Right lung (tissue), 10 donors: ENCODE results near the gene FNBP1. TPM values are rescaled to one million over a fixed set of nuclear protein-coding genes. Genes with fewer than 3 reads are reported as not detected.

Experiments used
- DNase-seq, 2 donors: peaks; one replicate each; pipeline ENCODE4 v3.0.0-alpha.2; 2013
- long read RNA-seq, 8 donors: transcript quantifications; one replicate each; lab custom pipeline, GENCODE V29; 2026
- polyA plus RNA-seq, 5 donors: library from polyadenylated mRNA; unstranded; fragments of 120-200 nt; gene quantifications; one replicate each; pipeline versions ENCODE4 v1.2.1 to v1.2.3, GENCODE V29; 2013; ENCODE audit warnings: inconsistent platforms in 1 of 5, low replicate concordance in 1 of 5; ENCODE audit not compliant: insufficient read length in 5 of 5, insufficient read depth in 1 of 5

FNBP1 gene
- polyA plus RNA-seq: 10 to 100 TPM; 30.2 to 35.9 (median 33.6) TPM
- long read RNA-seq, donor 1, full-length matches to known transcripts: 2 of 2 reads
- long read RNA-seq, donor 1, partial matches to known transcripts: 0 of 2 reads
- long read RNA-seq, donor 1, other reads (novel, unspliced or antisense): 0 of 2 reads
- long read RNA-seq, donor 2, partial matches to known transcripts: 0 of 1 reads
- long read RNA-seq, donor 2, other reads (novel, unspliced or antisense): 0 of 1 reads
- long read RNA-seq, donor 3: 0 reads
- long read RNA-seq, donor 4: 0 reads
- long read RNA-seq, donor 5, partial matches to known transcripts: 32 of 50 reads
- long read RNA-seq, donor 5, other reads (novel, unspliced or antisense): 18 of 50 reads
- long read RNA-seq, donor 6: 0 reads
- long read RNA-seq, donor 7, full-length matches to known transcripts: 1 of 1 reads
- long read RNA-seq, donor 7, partial matches to known transcripts: 0 of 1 reads
- long read RNA-seq, donor 7, other reads (novel, unspliced or antisense): 0 of 1 reads
- long read RNA-seq, donor 8: 0 reads

DNA sequence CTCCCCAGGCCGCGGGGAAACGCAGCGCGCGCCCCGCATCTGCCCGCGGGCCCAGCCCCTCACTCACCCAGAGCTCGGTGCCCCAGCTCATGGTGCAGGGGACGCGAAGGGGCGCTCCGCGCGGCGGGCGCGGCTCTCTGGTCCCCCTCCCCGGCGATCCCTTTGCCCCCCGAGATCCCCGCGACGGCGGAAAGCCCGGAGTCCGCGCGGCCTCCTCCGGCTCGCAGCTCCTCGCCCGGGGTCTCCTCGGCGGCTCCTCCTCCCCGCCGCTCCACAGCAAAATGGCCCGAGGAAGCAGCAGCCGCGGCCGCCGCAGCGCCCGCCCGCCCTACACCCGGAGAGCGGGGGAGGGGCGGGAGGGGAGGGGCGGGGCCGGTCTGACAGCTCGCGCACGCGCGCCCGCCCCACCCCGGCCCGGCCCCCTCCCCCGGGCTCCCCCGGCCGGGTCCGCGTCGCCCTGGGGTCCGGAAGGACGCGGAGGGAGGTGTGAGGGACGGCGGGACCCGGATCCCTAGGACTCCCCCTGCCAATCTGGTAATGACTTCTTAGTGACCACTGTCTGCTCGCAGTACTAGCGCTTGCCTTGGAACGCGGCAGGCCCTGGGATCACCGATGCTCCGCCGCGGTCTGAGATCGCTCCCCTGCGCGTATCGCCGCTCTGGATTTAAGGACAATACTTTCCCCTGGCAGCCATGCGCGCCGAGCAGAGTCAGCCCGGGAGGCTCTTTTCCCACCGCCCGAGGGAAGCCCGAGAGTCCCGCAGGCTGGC lies at the start of gene FNBP1:
TSS of gene FNBP1 (minus strand) at position 305 of the 769 bp plus-strand sequence. CDS start at position 91, 214 bp downstream.
- DNase-seq: peak; percentile 78 to 83

DNA sequence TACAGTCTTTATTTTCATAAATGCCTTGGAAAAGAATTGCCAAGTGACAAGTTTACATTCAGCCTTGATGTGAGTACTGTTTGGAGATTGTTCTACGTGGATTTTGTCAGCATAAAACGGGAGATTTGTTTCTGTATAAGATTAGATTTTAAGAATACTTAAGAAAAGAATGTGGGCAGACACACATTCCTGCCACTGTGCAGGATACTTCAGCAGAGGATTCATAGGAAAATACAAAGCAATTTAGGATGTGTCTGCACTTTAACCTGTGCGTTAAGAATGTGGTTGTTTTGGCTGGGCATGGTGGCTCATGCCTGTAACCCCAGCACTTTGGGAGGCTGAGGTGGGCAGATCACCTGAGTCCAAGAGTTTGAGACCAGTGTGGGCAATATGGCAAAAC lies 47.9 kb upstream of the FNBP1 start:
- DNase-seq: no peak

DNA sequence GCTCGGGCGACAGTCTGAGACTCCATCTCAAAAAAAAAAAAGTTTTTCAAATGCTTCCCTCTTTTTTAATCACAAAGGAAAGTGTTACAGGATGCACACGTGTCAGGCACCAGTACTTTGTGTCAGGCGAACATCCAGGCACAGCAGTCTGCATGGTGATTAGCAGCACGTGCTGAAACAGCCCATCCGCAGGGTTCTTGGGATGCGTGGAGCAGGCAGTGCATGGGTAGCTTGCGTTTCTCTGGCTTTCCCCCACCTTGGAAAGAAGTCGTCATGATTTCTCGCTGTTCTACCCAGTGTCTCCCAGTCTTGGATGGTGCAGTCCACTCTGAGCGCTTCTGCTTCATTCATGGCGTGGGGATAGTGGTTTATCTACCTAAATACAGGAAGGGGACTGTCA lies 46.2 kb upstream of the FNBP1 start:
- DNase-seq: no peak

DNA sequence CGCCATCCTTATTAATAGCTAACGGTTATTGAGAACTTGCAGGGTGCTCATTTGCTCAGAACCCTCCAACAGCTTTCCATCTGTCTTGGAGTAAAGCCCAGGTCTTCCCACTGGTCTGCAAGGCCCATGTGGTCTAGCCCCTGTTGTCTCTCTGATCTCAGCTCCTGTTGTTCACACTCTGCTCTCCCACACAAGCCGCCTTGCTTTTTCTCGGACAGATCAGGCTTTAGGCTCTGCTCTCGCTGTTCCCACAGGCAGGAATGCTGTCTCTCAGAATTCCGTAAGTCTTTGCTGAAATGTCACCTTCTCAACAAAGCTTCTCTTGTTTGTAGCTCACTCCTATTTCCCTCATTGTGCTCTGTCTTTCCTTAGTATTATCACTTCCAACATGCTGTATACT lies 45.1 kb upstream of the FNBP1 start:
- no peak for DNase-seq

DNA sequence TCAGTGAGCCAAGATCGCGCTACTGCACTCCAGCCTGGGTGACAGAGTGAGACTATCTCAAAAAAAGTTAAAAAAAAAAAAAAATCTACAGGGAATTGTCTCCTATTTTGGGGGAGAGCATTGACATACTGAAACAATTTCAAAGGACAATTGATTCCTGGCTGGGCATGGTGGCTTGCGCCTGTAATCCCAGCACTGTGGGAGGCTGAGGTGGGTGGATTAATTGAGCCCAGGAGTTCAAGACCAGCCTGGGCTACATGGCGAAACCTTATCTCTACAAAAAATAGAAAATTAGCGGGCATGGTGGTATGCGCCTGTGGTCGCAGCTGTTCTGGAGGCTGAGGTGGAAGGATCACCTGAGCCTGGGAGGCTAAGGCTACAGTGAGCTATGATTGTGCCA lies 41.3 kb upstream of the FNBP1 start:
- DNase-seq: no peak

DNA sequence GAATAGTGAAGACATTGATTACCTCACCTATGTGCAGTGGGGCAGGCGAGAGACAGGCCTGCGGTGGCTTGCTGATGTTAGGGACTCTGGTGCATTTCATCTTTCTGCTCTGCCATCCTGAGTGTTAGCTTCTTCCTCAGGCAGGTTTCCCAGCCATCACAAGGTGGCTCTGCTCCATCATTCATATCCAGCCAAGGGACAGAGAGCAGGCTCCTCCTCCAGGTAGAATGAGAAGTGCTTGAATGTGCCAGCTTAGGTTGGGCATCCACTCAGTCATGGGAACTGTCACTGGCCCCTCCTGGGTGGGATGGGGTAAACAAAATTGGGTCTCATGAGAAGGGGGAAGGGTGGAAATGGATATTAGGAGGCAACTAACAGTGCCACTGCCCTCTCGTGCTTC lies 35.6 kb upstream of the FNBP1 start:
- DNase-seq: no peak

DNA sequence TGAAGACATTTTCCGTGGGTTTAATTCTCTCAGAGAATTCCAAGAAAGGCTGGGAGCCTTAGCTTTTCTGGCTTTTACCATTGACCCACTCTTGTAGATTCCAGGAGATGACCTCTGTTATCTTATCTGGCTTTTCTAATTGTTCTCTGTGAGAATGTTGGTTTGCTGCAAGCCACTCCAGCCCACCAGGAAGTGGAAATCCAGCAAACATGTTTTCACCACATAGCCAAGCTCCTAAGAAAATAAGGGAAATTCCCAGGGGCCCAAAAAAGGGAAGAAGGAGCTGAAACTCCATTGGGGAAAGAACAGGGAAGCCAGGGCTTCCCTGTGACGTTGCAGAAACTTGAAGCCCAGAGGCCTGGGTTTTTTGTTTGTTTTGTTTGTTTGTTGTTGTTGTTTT lies 30.4 kb upstream of the FNBP1 start:
- DNase-seq: peak in 1 of 2 donors; percentile 39

DNA sequence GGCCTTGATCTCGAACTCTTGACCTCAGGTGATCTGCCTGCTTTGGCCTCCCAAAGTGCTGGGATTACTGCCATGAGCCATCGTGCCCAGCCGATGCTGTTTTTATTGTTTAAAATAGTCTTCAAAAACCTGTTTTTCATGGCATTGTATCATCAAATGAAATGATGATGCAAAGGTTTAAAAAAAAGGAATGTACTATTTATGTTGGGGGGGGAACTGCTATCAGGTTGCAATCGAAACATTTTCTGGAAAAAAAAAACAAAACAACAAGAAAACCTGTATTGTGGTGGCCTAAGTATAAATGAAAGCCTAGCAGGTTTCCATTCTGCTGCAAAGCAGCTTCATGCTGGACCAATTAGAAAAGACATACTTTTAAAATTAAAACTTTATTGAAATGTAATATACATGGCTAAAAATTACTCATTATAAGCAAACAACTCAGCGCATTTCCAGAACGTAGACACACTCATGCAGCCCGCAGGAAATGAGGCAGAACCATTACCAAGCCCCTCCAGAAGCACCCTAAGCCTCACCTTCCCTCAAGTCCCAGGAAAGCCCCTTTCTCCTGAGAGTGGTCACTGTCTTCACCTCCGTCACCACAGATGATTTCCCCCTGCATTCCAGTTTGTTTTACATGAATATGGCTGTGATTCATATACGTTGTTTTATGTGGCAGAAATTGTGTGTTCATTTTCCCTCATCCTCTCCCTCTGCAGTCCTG lies 29.7 kb upstream of the FNBP1 start:
- DNase-seq: no peak

DNA sequence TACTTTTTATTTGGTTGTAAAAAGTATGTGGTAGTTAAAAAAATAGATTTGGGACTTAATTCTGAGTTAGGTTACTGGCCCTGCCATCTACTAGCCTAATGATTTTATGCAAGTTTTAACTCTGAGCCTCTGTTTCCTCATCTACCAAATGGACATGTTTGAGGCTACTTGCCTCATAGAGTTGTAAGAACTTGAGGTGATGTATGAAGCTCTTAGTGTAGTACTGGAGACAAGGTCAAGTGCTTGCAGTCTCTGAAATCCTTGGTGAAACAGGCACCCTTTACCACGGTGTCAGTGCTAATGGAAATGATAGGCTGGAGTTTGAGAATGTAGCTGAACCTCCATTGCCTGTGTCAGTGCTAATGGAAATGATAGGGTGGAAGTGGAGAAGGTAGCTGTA lies 26.1 kb upstream of the FNBP1 start:
- no peak for DNase-seq

DNA sequence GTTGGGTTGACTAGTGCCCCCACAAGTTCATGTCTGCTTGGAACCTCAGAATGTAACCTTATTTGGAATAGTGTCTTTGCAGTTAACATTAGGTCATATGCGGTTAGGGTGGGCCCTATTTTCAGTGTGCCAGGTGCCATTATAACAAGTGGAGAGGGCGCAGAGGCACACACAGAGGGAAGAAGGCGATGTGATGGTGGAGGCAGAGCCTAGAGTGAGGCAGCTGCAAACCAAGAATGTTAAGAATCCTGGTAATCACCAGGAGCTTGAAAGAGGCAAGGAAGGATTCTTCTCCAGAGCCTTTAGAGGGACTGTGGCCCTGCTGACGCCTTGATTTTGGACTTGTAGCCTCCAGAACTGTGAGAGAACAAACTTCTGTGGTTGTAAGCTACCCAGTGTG lies 21.6 kb upstream of the FNBP1 start:
- DNase-seq: no peak

DNA sequence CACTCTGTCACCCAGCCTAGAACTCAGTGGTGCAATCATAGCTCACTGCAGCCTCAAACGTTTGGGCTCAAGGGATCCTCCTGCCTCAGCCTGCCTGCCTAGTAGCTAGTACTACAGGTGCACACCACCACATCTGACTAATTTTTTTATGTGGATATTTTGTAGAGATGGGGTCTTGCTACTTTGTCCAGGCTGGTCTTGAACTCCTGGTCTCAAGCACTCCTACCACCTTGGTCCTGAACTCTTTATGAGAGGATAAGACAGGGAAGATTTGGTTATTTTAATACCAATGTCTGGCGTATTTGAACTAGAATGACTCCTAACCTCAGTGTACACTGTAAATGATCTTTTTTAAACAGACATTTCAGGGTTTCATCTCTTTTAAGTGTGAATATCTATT lies 19.8 kb upstream of the FNBP1 start:
- DNase-seq: no peak

DNA sequence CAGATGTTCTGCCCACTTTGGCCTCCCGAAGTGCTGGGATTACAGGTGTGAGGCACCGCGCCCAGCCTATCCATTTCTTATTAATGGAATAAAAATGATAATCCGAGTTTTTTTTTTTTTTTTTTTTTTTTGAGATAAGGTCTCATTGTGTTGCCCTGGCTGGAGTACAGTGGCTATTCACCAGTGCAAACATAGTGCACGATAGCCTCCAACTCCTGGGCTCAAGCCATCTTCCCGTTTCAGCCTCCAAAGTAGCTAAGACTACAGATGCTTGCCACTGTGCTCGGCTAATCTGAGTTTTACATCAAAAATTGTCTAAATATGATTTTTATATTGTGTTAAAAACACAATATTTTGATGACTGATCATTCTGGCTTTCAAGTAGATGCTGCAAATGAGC lies 17.3 kb upstream of the FNBP1 start:
- no peak for DNase-seq

DNA sequence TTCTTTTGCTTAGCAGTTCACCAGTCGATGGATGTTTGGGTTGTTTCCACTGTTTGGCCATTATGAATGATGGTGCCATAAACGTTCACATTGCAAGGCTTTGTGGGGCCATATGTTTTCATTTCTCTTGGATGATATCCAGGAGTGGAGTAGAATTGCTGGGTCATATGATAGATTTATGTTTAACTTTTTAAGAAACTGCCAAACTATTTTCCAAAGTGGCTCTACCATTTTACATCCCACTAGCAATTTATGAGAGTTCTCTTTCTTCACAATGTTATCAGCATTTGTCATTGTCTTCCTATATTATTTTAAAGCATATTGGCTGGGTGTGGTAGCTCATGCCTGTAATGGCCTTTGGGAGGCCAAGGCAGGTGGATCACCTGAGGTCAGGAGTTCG lies 15.9 kb upstream of the FNBP1 start:
- no peak for DNase-seq

DNA sequence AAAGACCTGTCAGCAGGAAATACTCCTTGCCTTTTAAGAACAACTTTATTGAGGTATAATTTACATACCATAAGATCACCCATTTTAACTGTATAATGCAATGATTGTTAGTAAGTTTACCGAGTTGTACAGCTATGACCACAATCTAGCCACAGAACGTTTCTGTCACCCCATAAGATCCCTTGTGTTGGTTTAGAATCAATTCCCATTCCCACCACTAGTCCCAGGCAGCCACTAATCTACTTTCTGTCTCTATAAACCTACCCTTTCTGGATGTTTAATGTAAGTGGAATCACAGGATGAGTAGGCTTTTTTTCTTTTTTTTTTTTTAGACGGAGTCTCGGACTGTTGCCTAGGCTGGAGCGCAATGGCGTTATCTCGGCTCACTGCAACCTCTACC lies 15.2 kb upstream of the FNBP1 start:
- no peak for DNase-seq

DNA sequence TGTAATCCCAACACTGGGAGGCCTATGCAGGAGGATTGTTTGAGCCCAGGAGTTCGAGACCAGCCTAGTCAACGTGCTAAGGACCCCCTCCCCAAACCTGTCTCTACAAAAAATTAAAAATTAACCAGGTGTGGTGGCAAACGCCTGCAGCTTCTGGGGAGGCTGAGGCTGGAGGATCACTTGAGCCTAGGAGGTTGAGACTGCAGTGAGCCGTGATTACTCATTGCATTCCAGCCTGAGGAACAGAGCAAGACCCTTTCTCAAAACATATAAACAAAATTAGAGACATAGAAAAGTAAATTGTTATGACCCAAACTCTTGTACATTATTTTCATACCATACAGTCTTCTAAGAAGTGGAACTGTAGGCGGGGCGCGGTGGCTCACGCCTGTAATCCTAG lies 11.8 kb upstream of the FNBP1 start:
- no peak for DNase-seq

DNA sequence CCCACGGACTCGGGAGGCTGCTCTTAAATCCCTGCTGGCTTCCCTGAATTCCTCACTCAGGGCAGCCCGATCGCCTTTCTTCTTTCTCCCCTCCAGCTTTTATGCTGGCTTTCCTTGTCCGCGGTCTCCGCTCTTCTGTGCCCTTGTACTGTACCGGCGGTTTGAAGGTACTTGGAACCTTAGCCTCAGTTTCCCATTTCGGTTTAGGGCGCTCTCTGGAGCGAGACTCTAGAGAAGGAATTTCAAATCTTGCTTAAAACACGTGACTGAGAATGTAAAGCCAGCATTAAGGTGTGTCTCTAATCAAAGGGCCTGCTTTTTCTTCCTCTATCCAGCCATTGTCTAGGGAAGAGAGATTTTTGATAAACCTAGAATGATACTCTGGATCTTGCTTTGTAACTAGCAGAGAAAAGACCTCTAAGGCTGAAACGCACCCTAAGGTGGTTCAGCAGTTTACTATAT lies 11.4 kb upstream of the FNBP1 start:
- DNase-seq: no peak

DNA sequence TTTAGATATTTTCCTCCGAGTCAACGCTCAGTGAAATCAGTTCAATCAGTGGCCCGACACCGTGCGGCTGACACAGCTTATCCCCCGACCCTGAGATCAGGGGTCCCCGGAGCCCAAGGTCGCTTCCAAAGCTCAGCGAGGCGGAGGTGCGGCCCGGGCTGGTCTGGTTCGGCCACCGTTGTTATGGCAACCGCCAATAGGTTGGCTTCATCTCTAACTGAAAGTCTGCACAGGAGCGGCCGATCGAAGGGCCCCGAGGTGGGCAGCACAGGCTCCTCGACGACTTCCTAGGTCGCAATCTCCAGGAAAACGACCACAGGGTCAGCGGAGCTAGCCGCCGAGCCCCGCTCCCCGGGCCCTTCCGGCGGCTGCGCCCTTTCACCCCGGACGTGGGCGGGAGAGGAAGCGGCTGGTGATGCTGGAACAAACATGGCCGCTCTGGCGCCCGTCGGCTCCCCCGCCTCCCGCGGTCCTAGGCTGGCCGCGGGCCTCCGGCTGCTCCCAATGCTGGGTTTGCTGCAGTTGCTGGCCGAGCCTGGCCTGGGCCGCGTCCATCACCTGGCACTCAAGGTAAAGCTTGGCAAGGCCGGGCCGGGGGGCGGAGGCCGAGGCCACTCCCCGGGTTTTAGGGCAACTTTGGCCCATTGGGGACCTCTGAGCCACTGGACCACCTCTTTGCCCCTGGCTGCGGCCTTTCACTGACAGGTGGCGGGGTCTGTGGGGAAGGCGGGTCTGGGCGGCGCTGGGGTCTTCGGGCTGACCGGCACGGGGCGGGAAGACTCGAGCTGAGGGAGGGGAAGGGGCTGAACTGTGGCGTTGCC lies 10.7 kb upstream of the FNBP1 start, which contains the start of gene GPR107:
TSS of gene GPR107 (plus strand) at position 403 of the 821 bp plus-strand sequence. CDS start at position 430, 27 bp downstream.
- DNase-seq: peak; percentile 81 to 82

DNA sequence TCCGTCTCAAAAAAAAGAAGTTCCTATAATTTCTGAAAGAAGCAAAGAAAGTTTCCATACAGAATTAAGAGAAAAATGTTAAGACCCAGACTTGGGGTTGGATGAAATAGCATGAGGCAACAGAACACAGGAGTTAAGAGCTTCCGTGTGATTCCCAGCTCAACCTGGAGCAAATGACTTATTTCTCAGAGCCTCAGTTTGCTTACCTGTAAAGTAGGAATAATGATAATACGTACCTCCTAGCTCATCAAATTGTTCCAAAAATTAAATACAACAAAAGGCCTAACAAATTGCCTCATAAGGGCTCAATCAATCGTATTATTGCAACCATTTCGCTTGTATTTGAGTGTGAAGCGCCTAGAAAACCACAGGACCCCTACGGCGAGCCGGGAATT lies 10.1 kb upstream of the FNBP1 start:
- DNase-seq: no peak

DNA sequence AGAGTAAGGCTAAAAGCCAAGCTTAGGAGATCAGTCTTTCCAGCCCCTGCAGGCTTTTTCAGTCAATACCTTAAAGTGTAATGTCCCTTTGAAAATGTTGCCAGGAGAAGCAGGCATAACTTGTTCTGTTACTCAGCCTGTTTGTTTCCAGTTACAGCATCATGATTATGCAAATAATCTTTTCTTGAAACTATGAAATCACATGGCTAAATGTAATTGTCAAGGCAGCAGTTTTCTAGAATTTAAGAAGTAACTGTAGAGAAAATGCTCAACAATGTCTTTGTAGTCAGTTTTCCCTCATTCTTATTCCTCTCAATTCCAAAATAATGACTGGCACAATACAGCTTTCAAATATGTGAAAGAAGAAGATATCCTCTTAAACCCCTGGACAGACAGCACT lies 8.9 kb upstream of the FNBP1 start:
- DNase-seq: no peak

DNA sequence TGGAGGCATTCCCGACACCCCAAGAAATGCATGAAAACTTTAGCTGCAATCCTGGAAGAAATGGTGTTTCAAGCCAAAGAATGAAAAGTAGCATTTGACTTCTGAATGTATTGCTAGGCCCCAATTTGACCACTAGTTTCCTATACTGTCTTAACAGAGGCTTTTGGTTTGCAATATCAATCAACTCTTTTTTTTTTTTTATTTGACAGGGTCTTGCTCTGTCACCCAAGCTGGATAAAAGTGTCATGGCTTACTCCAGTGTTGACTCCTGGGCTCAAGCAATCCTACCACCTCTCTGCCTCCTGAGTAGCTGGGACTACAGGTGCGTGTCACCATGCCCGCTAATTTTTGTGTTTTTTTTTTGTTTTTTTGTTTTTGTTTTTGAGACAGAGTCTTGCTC lies 7.5 kb upstream of the FNBP1 start:
- no peak for DNase-seq
